K562 (cell line): Measurements from ENCODE around the gene DIPK1A. TPM values are rescaled to one million over a fixed set of nuclear protein-coding genes. Genes with fewer than 3 reads are reported as not detected.
A peak's percentile ranks its signal among the peaks of the same experiment; 100 is the strongest.

Experiments used
- CHD7 ChIP-seq: fragments of 200-600 bp; sonication (generic); IDR thresholded peaks from one replicate; pipeline ENCODE4 v1.6.1; 2012; ENCODE audit warnings: mild to moderate bottlenecking, low read depth, low read length, inconsistent platforms
- PKNOX1 ChIP-seq: fragments of 450-650 bp; IDR thresholded peaks from 2 replicates; pipeline ENCODE4 v1.6.1; 2016
- REST ChIP-seq, 2 experiments: fragments of 450-650 bp; formaldehyde crosslinking in 1 of 2; IDR thresholded peaks; 2 replicates each; pipeline versions ENCODE4 v1.4.0 to v1.6.1; 2014 to 2020; ENCODE audit warnings: mild to moderate bottlenecking in 2 of 2, borderline replicate concordance in 1 of 2, low read depth in 1 of 2
- ZNF384 ChIP-seq: IDR thresholded peaks from 2 replicates; pipeline ENCODE4 v1.6.1; 2012; ENCODE audit warnings: low read depth, low read length, improper control_type of control experiment
- polyA plus RNA-seq, 8 experiments: library from polyadenylated mRNA; depleted of rRNA in 4 of 8; stranded (reverse) in 5 of 8; unstranded in 3 of 8; fragments of >200 nt; fragmentation: Nextera tagmentation in 2 of 8; fragmentation: Illumina TruSeq in 1 of 8; extraction: Ambion mirVana in 2 of 8; extraction: Trizol in 1 of 8; gene quantifications; 2 replicates each; pipeline versions ENCODE4 v1.2.1 to v1.2.3, GENCODE V29; 2011 to 2014; ENCODE audit warnings: inconsistent platforms in 1 of 8, missing spikeins in 1 of 8
- total RNA-seq, 7 experiments: library from RNA; depleted of rRNA in 6 of 7; stranded (reverse); fragments of >200 nt in 6 of 7; fragmentation: Illumina TruSeq in 2 of 7; extraction: Trizol in 2 of 7; gene quantifications; 2 replicates each; pipeline versions ENCODE4 v1.2.1 to v1.2.3, GENCODE V29; 2011 to 2021; ENCODE audit warnings: low replicate concordance in 1 of 7

DIPK1A gene
- total and polyA plus RNA-seq, 9 of the 15 experiments (the other 6 are each of a cell fraction or from before 2014, with no cell fraction given), result 0.54 to 2.5 (median 1.3) TPM

GRCh38 chr1:92994105-92994712 lies 32.9 kb upstream of the DIPK1A start (continued):
- TF ChIP-seq REST (IDR thresholded peaks at IDR 0.05; ENCODE audit: borderline replicate concordance) (peak; percentile 95), REST (CRISPR knock-in tag; IDR thresholded peaks at IDR 0.05; ENCODE audit: low read depth) (no peak), ZNF384 (no peak), PKNOX1 (peak; percentile 24; the same call in 1 of the 2 replicates), CHD7 (no peak)
